Anterior cingulate cortex (tissue), 58 donors: ENCODE measurements around the gene TOMT.
A peak's percentile ranks its signal among the peaks of the same experiment; 100 is the strongest.

Experiments
- DNase-seq, 58 donors: peaks; one replicate each; lab custom pipeline; 2025; lab: John Stamatoyannopoulos, UW

The TOMT gene

GRCh38 chr11:72105888-72106287, at the start of gene TOMT:
TSS of gene TOMT (plus strand) at chr11:72105924. CDS start at chr11:72105952, 28 bp downstream.
- no peak for DNase-seq

- DNase-seq: no peak
These were observed 47.2 kb upstream of the TOMT start for GRCh38 chr11:72058416-72059034.

GRCh38 chr11:72061739-72062396, 43.9 kb upstream of the TOMT start:
- DNase-seq: no peak

GRCh38 chr11:72066855-72067254, 38.9 kb upstream of the TOMT start:
- no peak for DNase-seq

- no peak for DNase-seq
These were observed 38.5 kb upstream of the TOMT start for GRCh38 chr11:72067266-72067665.

GRCh38 chr11:72067676-72068075, 38.0 kb upstream of the TOMT start:
- DNase-seq: no peak

GRCh38 chr11:72069200-72069599, 36.5 kb upstream of the TOMT start:
- peak in 1 of 58 donors; percentile 37 for DNase-seq

GRCh38 chr11:72069787-72070251, 35.9 kb upstream of the TOMT start:
- peak in 27 of 58 donors; percentile 9 to 69 (median 28) for DNase-seq

- DNase-seq: no peak
These were observed 35.2 kb upstream of the TOMT start for GRCh38 chr11:72070491-72070890.

- DNase-seq: no peak
These were observed 33.4 kb upstream of the TOMT start for GRCh38 chr11:72072348-72072747.

- DNase-seq: peak in 4 of 58 donors; percentile 13 to 37 (median 19)
These were observed 30.6 kb upstream of the TOMT start for GRCh38 chr11:72075109-72075508.

GRCh38 chr11:72075756-72076155, 30.0 kb upstream of the TOMT start:
- no peak for DNase-seq

GRCh38 chr11:72078477-72078876, 27.2 kb upstream of the TOMT start:
- DNase-seq: no peak

GRCh38 chr11:72079819-72080325, 25.9 kb upstream of the TOMT start:
- DNase-seq: peak in 1 of 58 donors; percentile 41

- peak; percentile 75 to 100 (median 99) for DNase-seq
These were observed 25.2 kb upstream of the TOMT start, which contains the start of the genes LRRC51 and NUMA1 for GRCh38 chr11:72080326-72081183. TSS of gene LRRC51 (plus strand) at chr11:72080850. CDS start at chr11:72089084, 8,234 bp downstream. TSS of gene NUMA1 (minus strand) at chr11:72080542. CDS start at chr11:72035943, 44,599 bp downstream.

GRCh38 chr11:72081184-72081644, 24.5 kb upstream of the TOMT start:
- no peak for DNase-seq

GRCh38 chr11:72081821-72082453, 23.8 kb upstream of the TOMT start:
- DNase-seq: no peak

- DNase-seq: no peak
These were observed 22.3 kb upstream of the TOMT start for GRCh38 chr11:72083414-72083813.

- no peak for DNase-seq
These were observed 21.6 kb upstream of the TOMT start for GRCh38 chr11:72084076-72084475.

GRCh38 chr11:72084965-72085364, 20.8 kb upstream of the TOMT start:
- no peak for DNase-seq
